Nephron (organoid): ENCODE measurements around the gene TREX2.
A peak's percentile ranks its signal among the peaks of the same experiment; 100 is the strongest.

Experiments
- H3K27ac Mint-ChIP-seq, 3 experiments: 2 replicates each; pipeline ENCODE4 v1.8.0; 2020; ENCODE audit warnings: mixed read lengths in 3 of 3, mild to moderate bottlenecking in 2 of 3, moderate library complexity in 1 of 3
- H3K27me3 Mint-ChIP-seq: 2 replicates; pipeline ENCODE4 v1.8.0; 2021; ENCODE audit warnings: low read depth, mild to moderate bottlenecking, moderate library complexity, mixed read lengths
- H3K36me3 Mint-ChIP-seq: 2 replicates; pipeline ENCODE4 v1.8.0; 2020; ENCODE audit warnings: low read depth, mixed read lengths
- H3K4me1 Mint-ChIP-seq: 2 replicates; pipeline ENCODE4 v1.8.0; 2020; ENCODE audit warnings: mixed read lengths
- H3K4me3 Mint-ChIP-seq, 3 experiments: 2 replicates each; pipeline ENCODE4 v1.8.0; 2020; ENCODE audit warnings: mild to moderate bottlenecking in 3 of 3, mixed read lengths in 3 of 3, moderate library complexity in 2 of 3
- H3K9me3 Mint-ChIP-seq: 2 replicates; pipeline ENCODE4 v1.8.0; 2020; ENCODE audit warnings: mixed read lengths
- CTCF ChIP-seq, 3 experiments: fragments of 200-600 bp; sonication (generic); IDR thresholded peaks; one replicate each; pipeline ENCODE4 v1.5.0; 2021; ENCODE audit warnings: antibody characterized with exemption in 3 of 3; ENCODE audit not compliant: unreplicated experiment in 3 of 3

Gene TREX2

DNA sequence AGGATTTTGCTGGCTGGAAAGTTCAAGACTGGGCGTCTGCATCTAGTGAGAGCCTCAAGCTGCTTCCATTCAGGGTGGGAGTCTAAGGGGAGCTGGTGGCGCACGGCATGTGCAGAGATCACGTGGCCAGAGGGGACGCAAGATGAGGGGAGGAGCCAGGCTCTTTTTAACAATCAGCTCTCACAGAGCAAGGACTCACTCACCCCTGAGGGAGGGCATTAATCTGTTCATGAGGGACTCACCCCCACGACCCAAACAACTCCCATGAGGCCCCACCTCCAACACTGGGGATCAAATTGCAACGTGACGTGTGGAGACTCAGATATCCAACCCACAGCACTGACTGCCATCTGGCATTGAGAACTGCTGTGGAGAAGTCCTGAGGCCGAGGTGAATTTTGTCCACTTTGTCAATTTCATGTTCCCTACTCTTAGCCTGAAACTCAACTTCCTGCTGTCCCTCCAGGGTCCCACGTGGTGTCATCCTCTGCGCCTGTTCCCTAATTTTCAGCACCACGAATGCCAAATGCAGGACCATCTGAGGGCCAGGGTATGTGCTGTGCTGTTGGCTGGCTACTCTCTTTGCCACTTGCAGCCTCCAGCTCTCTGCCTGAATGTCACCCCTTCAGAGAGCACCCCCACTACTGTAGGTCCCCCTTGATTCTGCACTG, 28.9 kb downstream of the TREX2 start:
- TF ChIP-seq CTCF (IDR thresholded peaks at IDR 0.05; ENCODE audit: unreplicated experiment in 3 of 3) = no peak
- no peaks in the 10 kb centered on the region for H3K36me3 Mint-ChIP-seq
- H3K27ac Mint-ChIP-seq = no peak overlapping the region
- H3K4me1 Mint-ChIP-seq = peaks cover 15% of the 10 kb centered on the region
- no peak overlapping the region for H3K4me3 Mint-ChIP-seq
- H3K9me3 Mint-ChIP-seq = peaks cover 29% of the 10 kb centered on the region
- peaks cover 11% of the 10 kb centered on the region for H3K27me3 Mint-ChIP-seq

GRCh38 chrX:153414856-153415510, 30.9 kb downstream of the TREX2 start:
- no peak for TF ChIP-seq CTCF (IDR thresholded peaks at IDR 0.05; ENCODE audit: unreplicated experiment in 3 of 3)
- Mint-ChIP-seq H3K27ac (no peak overlapping the region), H3K36me3 (no peaks in the 10 kb centered on the region), H3K27me3 (peaks cover 11% of the 10 kb centered on the region), H3K4me1 (peaks cover 16% of the 10 kb centered on the region), H3K4me3 (no peak overlapping the region), H3K9me3 (peaks cover 30% of the 10 kb centered on the region)

DNA sequence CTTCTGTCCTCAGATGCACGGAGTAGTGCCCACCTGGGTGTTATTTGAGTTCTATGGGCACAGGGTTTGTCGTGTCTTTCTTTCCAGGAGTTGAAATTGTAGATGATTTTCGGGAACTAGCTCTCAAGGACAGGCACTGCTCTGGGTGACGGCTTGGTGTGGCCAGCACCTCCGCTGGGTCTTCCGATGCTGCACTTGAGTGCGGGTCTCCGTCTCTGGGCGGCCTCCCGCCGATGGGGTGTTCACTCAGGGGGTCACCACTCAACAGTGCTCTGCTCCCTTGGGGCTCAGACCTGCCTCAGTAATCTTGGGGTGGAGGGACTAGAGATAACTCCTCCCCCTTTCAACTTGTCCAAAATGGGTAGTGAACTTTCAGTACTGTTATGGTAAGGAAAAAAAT, 32.1 kb downstream of the TREX2 start:
- no peak for TF ChIP-seq CTCF (IDR thresholded peaks at IDR 0.05; ENCODE audit: unreplicated experiment in 3 of 3)

GRCh38 chrX:153412746-153413720, 32.8 kb downstream of the TREX2 start:
- H3K27ac Mint-ChIP-seq = peak overlapping the region in 2 of 3 experiments; percentile 42 to 74
- H3K4me3 Mint-ChIP-seq = peak overlapping the region; percentile 45 to 73 (median 65)
- peaks cover 27% of the 10 kb centered on the region for H3K9me3 Mint-ChIP-seq
- H3K27me3 Mint-ChIP-seq = peaks cover 6% of the 10 kb centered on the region
- H3K36me3 Mint-ChIP-seq = no peaks in the 10 kb centered on the region
- H3K4me1 Mint-ChIP-seq = peaks cover 11% of the 10 kb centered on the region
- TF ChIP-seq CTCF (IDR thresholded peaks at IDR 0.05; ENCODE audit: unreplicated experiment in 3 of 3) = peak in 2 of 3 experiments; percentile 12 to 33

More for the DNA sequence above, 32.1 kb downstream of the TREX2 start:
- Mint-ChIP-seq H3K36me3 (no peaks in the 10 kb centered on the region), H3K4me3 (no peak overlapping the region), H3K4me1 (peaks cover 16% of the 10 kb centered on the region), H3K27ac (no peak overlapping the region), H3K9me3 (peaks cover 29% of the 10 kb centered on the region), H3K27me3 (peaks cover 11% of the 10 kb centered on the region)

DNA sequence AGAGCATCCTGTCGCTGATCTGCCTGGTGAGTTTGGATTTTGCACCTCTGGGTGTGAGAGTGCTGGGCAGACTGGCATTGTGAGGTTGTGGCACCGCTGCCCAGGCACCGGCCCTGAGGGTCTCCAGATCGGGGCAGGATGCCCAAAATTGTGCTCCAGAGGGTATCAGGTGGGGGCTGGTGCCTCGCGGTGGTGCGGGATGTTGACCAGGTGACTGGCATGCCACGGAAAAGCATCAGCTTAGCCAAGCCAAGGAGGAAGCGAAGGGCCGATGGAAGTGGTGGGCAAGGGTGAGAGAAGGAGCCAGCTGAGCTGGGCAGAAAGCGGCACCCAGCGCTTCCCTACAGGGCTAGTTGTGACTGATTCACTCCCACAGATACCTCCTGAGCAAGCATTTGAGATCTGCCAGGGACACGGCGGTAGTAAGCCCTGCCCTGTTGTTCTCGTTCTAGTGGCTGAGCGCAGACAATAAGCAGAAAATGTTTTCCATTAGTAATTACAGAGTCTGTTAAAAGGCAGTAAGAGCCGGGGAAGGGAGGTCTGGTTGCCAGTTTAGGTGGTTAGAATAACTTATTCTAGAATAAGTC, 33.8 kb downstream of the TREX2 start:
- H3K27ac Mint-ChIP-seq = peak overlapping the region in 1 of 3 experiments; percentile 42
- peak overlapping the region; percentile 45 to 73 (median 62) for H3K4me3 Mint-ChIP-seq
- H3K4me1 Mint-ChIP-seq = peaks cover 7% of the 10 kb centered on the region
- no peak for TF ChIP-seq CTCF (IDR thresholded peaks at IDR 0.05; ENCODE audit: unreplicated experiment in 3 of 3)
- no peaks in the 10 kb centered on the region for H3K36me3 Mint-ChIP-seq
- peaks cover 6% of the 10 kb centered on the region for H3K27me3 Mint-ChIP-seq
- H3K9me3 Mint-ChIP-seq = peaks cover 23% of the 10 kb centered on the region
